GM12878 (cell line): ENCODE measurements around the gene YTHDF1. TPM values are rescaled to one million over a fixed set of nuclear protein-coding genes. Genes with fewer than 3 reads are reported as not detected.

Experiments used
- ESRRA ChIP-seq: IDR thresholded peaks from 2 replicates; pipeline ENCODE4 v1.6.1; 2012; ENCODE audit warnings: mild to moderate bottlenecking, low read length, improper control_type of control experiment
- HDGF ChIP-seq: fragments of 450-650 bp; IDR thresholded peaks from 2 replicates; pipeline ENCODE4 v1.6.1; 2016; ENCODE audit warnings: antibody characterized with exemption
- IKZF1 ChIP-seq: fragments of 450-650 bp; conservative IDR thresholded peaks from 2 replicates; pipeline ENCODE4 v1.6.1; 2017; ENCODE audit warnings: antibody characterized with exemption, mild to moderate bottlenecking
- IRF4 ChIP-seq: IDR thresholded peaks from 2 replicates; pipeline ENCODE4 v1.6.1; 2011; ENCODE audit warnings: low read depth, low read length
- JUNB ChIP-seq: IDR thresholded peaks from 2 replicates; pipeline ENCODE4 v1.6.1; 2016; ENCODE audit warnings: antibody characterized with exemption, mild to moderate bottlenecking
- LARP7 ChIP-seq: fragments of 450-650 bp; IDR thresholded peaks from 2 replicates; pipeline ENCODE4 v1.6.1; 2017; ENCODE audit warnings: mild to moderate bottlenecking
- MTA3 ChIP-seq: IDR thresholded peaks from 2 replicates; pipeline ENCODE4 v1.6.1; 2012; ENCODE audit warnings: low read length, inconsistent platforms, borderline replicate concordance
- SIN3A ChIP-seq: IDR thresholded peaks from 2 replicates; pipeline ENCODE4 v1.6.1; 2012; ENCODE audit warnings: low read depth, low read length, improper control_type of control experiment
- SPI1 ChIP-seq: IDR thresholded peaks from 2 replicates; pipeline ENCODE4 v1.6.1; 2011; ENCODE audit warnings: low read depth, mild to moderate bottlenecking, low read length, moderate library complexity, borderline replicate concordance; ENCODE audit not compliant: insufficient read depth
- ZNF622 ChIP-seq: fragments of 450-650 bp; IDR thresholded peaks from 2 replicates; pipeline ENCODE4 v1.6.1; 2017; ENCODE audit warnings: mild to moderate bottlenecking, inconsistent platforms
- polyA plus RNA-seq, 11 experiments: library from polyadenylated mRNA; depleted of rRNA in 4 of 11; unstranded in 6 of 11; stranded (reverse) in 5 of 11; fragments of >200 nt; fragmentation: Nextera tagmentation in 4 of 11; fragmentation: Illumina TruSeq in 1 of 11; extraction: Ambion mirVana in 4 of 11; extraction: Trizol in 1 of 11; gene quantifications; 1 replicate in 1 of 11; 2 replicates in 10 of 11; pipeline versions ENCODE4 v1.2.1 to v1.2.3, GENCODE V29; 2011 to 2016; ENCODE audit warnings: inconsistent platforms in 2 of 11, missing spikeins in 2 of 11, low read depth in 1 of 11
- total RNA-seq, 4 experiments: library from RNA; depleted of rRNA in 3 of 4; stranded (reverse); fragments of >200 nt in 3 of 4; fragmentation: Illumina TruSeq in 1 of 4; extraction: Trizol in 1 of 4; gene quantifications; 2 replicates each; pipeline versions ENCODE4 v1.2.1 to v1.2.3, GENCODE V29; 2013 to 2021
- TF ChIP-seq, protein P1 (sequence below): fragments of 450-650 bp; IDR thresholded peaks from 2 replicates; pipeline ENCODE4 v1.6.1; 2017; ENCODE audit warnings: mild to moderate bottlenecking, moderate library complexity
- TF ChIP-seq, protein P2 (sequence below): IDR thresholded peaks from 2 replicates; pipeline ENCODE4 v1.6.1; 2012; ENCODE audit warnings: improper control_type of control experiment, low read depth, low read length; ENCODE audit not compliant: insufficient replicate concordance

Gene YTHDF1
- total and polyA plus RNA-seq, 10 of the 15 experiments (the other 5 are each of a cell fraction or from before 2014, with no cell fraction given) = 4.6 to 37.8 (median 20.5) TPM

- no peak for TF ChIP-seq LARP7
- no peak for TF ChIP-seq SPI1
- no peak for TF ChIP-seq ZNF622
- no peak for TF ChIP-seq IRF4
- TF ChIP-seq HDGF = no peak
- no peak for TF ChIP-seq MTA3
- no peak for TF ChIP-seq ESRRA
- TF ChIP-seq, protein P1, sequence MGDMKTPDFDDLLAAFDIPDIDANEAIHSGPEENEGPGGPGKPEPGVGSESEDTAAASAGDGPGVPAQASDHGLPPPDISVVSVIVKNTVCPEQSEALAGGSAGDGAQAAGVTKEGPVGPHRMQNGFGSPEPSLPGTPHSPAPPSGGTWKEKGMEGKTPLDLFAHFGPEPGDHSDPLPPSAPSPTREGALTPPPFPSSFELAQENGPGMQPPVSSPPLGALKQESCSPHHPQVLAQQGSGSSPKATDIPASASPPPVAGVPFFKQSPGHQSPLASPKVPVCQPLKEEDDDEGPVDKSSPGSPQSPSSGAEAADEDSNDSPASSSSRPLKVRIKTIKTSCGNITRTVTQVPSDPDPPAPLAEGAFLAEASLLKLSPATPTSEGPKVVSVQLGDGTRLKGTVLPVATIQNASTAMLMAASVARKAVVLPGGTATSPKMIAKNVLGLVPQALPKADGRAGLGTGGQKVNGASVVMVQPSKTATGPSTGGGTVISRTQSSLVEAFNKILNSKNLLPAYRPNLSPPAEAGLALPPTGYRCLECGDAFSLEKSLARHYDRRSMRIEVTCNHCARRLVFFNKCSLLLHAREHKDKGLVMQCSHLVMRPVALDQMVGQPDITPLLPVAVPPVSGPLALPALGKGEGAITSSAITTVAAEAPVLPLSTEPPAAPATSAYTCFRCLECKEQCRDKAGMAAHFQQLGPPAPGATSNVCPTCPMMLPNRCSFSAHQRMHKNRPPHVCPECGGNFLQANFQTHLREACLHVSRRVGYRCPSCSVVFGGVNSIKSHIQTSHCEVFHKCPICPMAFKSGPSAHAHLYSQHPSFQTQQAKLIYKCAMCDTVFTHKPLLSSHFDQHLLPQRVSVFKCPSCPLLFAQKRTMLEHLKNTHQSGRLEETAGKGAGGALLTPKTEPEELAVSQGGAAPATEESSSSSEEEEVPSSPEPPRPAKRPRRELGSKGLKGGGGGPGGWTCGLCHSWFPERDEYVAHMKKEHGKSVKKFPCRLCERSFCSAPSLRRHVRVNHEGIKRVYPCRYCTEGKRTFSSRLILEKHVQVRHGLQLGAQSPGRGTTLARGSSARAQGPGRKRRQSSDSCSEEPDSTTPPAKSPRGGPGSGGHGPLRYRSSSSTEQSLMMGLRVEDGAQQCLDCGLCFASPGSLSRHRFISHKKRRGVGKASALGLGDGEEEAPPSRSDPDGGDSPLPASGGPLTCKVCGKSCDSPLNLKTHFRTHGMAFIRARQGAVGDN = no peak
- TF ChIP-seq SIN3A = no peak
- TF ChIP-seq JUNB = no peak
- TF ChIP-seq IKZF1 = no peak
- TF ChIP-seq, protein P2, sequence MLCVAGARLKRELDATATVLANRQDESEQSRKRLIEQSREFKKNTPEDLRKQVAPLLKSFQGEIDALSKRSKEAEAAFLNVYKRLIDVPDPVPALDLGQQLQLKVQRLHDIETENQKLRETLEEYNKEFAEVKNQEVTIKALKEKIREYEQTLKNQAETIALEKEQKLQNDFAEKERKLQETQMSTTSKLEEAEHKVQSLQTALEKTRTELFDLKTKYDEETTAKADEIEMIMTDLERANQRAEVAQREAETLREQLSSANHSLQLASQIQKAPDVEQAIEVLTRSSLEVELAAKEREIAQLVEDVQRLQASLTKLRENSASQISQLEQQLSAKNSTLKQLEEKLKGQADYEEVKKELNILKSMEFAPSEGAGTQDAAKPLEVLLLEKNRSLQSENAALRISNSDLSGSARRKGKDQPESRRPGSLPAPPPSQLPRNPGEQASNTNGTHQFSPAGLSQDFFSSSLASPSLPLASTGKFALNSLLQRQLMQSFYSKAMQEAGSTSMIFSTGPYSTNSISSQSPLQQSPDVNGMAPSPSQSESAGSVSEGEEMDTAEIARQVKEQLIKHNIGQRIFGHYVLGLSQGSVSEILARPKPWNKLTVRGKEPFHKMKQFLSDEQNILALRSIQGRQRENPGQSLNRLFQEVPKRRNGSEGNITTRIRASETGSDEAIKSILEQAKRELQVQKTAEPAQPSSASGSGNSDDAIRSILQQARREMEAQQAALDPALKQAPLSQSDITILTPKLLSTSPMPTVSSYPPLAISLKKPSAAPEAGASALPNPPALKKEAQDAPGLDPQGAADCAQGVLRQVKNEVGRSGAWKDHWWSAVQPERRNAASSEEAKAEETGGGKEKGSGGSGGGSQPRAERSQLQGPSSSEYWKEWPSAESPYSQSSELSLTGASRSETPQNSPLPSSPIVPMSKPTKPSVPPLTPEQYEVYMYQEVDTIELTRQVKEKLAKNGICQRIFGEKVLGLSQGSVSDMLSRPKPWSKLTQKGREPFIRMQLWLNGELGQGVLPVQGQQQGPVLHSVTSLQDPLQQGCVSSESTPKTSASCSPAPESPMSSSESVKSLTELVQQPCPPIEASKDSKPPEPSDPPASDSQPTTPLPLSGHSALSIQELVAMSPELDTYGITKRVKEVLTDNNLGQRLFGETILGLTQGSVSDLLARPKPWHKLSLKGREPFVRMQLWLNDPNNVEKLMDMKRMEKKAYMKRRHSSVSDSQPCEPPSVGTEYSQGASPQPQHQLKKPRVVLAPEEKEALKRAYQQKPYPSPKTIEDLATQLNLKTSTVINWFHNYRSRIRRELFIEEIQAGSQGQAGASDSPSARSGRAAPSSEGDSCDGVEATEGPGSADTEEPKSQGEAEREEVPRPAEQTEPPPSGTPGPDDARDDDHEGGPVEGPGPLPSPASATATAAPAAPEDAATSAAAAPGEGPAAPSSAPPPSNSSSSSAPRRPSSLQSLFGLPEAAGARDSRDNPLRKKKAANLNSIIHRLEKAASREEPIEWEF = no peak
Observed at GRCh38 chr20:63210011-63210605, 5.8 kb downstream of the YTHDF1 start (continued).
